Measurements from ENCODE around the gene BCDIN3D. TPM values are rescaled to one million over a fixed set of nuclear protein-coding genes. Genes with fewer than 3 reads are reported as not detected.

Gene BCDIN3D
- total and polyA plus RNA-seq, 2 of the 8 experiments (the other 6 are each of a cell fraction or from before 2014, with no cell fraction given): 1.6 to 2.4 TPM

- no peak for TF ChIP-seq CHD7 (IDR thresholded peaks at IDR 0.05; ENCODE audit: insufficient replicate concordance, low read length)
- TF ChIP-seq PHF8 (conservative IDR thresholded peaks at IDR 0.05; ENCODE audit: low read depth, low read length): no peak
- no peak for TF ChIP-seq CHD1 (IDR thresholded peaks at IDR 0.05; ENCODE audit: low read depth, low read length)
- no peak for TF ChIP-seq JUND (IDR thresholded peaks at IDR 0.05; ENCODE audit: low read length)
- TF ChIP-seq USF2 (IDR thresholded peaks at IDR 0.05; ENCODE audit: low read length): no peak
- TF ChIP-seq TAF1 (IDR thresholded peaks at IDR 0.05; ENCODE audit: low read depth, low read length): no peak
Measured at GRCh38 chr12:49888461-49889151, 45.7 kb upstream of the BCDIN3D start (continued).

All from H1 (cell line).